Measurements from ENCODE around the gene RTL5. TPM values are rescaled to one million over a fixed set of nuclear protein-coding genes. Genes with fewer than 3 reads are reported as not detected.

RTL5 gene
- total and polyA plus RNA-seq, 2 experiments from 2014 or later: 0.31 to 0.94 TPM

- no peak overlapping the region for H3K27ac Mint-ChIP-seq
- no peaks in the 10 kb centered on the region; the same call in 2 of the 3 replicates for H3K4me1 Mint-ChIP-seq
- DNase-seq (ENCODE audit: low spot score) (no peak), ATAC-seq (no peak)
- Histone ChIP-seq H3K36me3 (ENCODE audit: insufficient read depth) (no peaks in the 10 kb centered on the region), H3K4me3 (no peak overlapping the region), H2AFZ (no peak overlapping the region), H3K9me2 (ENCODE audit: insufficient read depth) (no peaks in the 10 kb centered on the region), H3F3A (replicated peaks; ENCODE audit: low read depth) (no peaks in the 10 kb centered on the region), H4K20me1 (replicated peaks; ENCODE audit: insufficient read depth) (no peaks in the 10 kb centered on the region), H3K27me3 (ENCODE audit: insufficient read depth) (no peaks in the 10 kb centered on the region), H3K4me2 (no peak overlapping the region), H3K79me2 (replicated peaks; ENCODE audit: insufficient read depth) (peaks cover 2% of the 10 kb centered on the region), H3K27ac (ENCODE audit: low read depth) (no peak overlapping the region), H3K4me1 (ENCODE audit: insufficient read depth) (no peaks in the 10 kb centered on the region)
- H3K9me3 Mint-ChIP-seq: peaks cover 16% of the 10 kb centered on the region; the same call in 2 of the 3 replicates
- TF ChIP-seq POLR2AphosphoS5 (IDR thresholded peaks at IDR 0.05; ENCODE audit: low read depth) (no peak), ZNF114 (CRISPR knock-in tag; IDR thresholded peaks at IDR 0.05) (no peak), CREB1 (CRISPR knock-in tag; IDR thresholded peaks at IDR 0.05; ENCODE audit: low read depth) (no peak), EZH2phosphoT487 (IDR thresholded peaks at IDR 0.05; ENCODE audit: unreplicated experiment) (no peak), STAT1 (IDR thresholded peaks at IDR 0.05; ENCODE audit: unreplicated experiment) (no peak), REST (IDR thresholded peaks at IDR 0.05; ENCODE audit: unreplicated experiment) (no peak), ZNF331 (CRISPR knock-in tag; IDR thresholded peaks at IDR 0.05; ENCODE audit: low read depth) (no peak), EZH2 (IDR thresholded peaks at IDR 0.05; ENCODE audit: low read depth, unreplicated experiment) (no peak), CTCF (conservative IDR thresholded peaks at IDR 0.05; ENCODE audit: low read depth in 2 of 2) (no peak), NANOG (IDR thresholded peaks at IDR 0.05; ENCODE audit: borderline replicate concordance) (no peak), JUNB (IDR thresholded peaks at IDR 0.05; ENCODE audit: unreplicated experiment) (no peak), ETS1 (IDR thresholded peaks at IDR 0.05) (no peak), ZNF462 (CRISPR knock-in tag; IDR thresholded peaks at IDR 0.05) (no peak)
- H3K27me3 Mint-ChIP-seq (ENCODE audit: insufficient read depth, low read depth, poor library complexity): peaks cover 1% of the 10 kb centered on the region
- H3K36me3 Mint-ChIP-seq (ENCODE audit: low read depth): no peaks in the 10 kb centered on the region
- H3K4me3 Mint-ChIP-seq: no peak overlapping the region
These were observed 45.3 kb upstream of the RTL5 start for GRCh38 chrX:72176981-72177380.

Measured in GM23338 (cell line).